WTC11 (cell line): Measurements from ENCODE around the gene MRPL2. TPM values are rescaled to one million over a fixed set of nuclear protein-coding genes. Genes with fewer than 3 reads are reported as not detected.

ENCODE experiments used
- ATAC-seq: fragments of 200-7000 bp; cut with Tn5 transposase; 2 replicates; pipeline ENCODE4 v1.10.0; 2021; ENCODE audit warnings: mild to moderate bottlenecking, moderate library complexity
- CTCF ChIA-PET: fragments of 300-600 bp; sonication (Branson Sonifier 250); formaldehyde crosslinking; loops from one replicate; lab custom pipeline; 2021; ENCODE audit warnings: antibody characterized with exemption; lab: Charles Lee
- POLR2A ChIA-PET: fragments of 350-600 bp; sonication (Branson Sonifier 250); formaldehyde crosslinking; loops from one replicate; lab custom pipeline; 2021; ENCODE audit warnings: antibody characterized with exemption; lab: Charles Lee
- DNase-seq: peaks from one replicate; pipeline ENCODE4 v3.0.0; 2021; ENCODE audit warnings: low spot score
- H3K27ac Mint-ChIP-seq: 2 replicates; pipeline ENCODE4 v1.8.0; 2021; ENCODE audit warnings: mixed read lengths
- H3K27me3 Mint-ChIP-seq: 2 replicates; pipeline ENCODE4 v1.8.0; 2021; ENCODE audit warnings: low read depth, mild to moderate bottlenecking, moderate library complexity, mixed read lengths
- H3K36me3 Mint-ChIP-seq: 2 replicates; pipeline ENCODE4 v1.8.0; 2021; ENCODE audit warnings: mixed read lengths
- H3K4me1 Mint-ChIP-seq: 2 replicates; pipeline ENCODE4 v1.8.0; 2022; ENCODE audit warnings: mixed read lengths
- H3K4me3 Mint-ChIP-seq: 2 replicates; pipeline ENCODE4 v1.8.0; 2021; ENCODE audit warnings: mild to moderate bottlenecking, moderate library complexity, mixed read lengths
- H3K9me3 Mint-ChIP-seq: 2 replicates; pipeline ENCODE4 v1.8.0; 2021; ENCODE audit warnings: mixed read lengths
- CREB1 ChIP-seq: sonication (generic); formaldehyde crosslinking; IDR thresholded peaks from 2 replicates; pipeline ENCODE4 v1.8.0; 2023; ENCODE audit warnings: mild to moderate bottlenecking, missing genetic modification reagents
- E2F4 ChIP-seq: sonication (generic); formaldehyde crosslinking; IDR thresholded peaks from 2 replicates; pipeline ENCODE4 v1.8.1; 2022; ENCODE audit warnings: low read depth, mild to moderate bottlenecking, moderate library complexity, missing genetic modification reagents, borderline replicate concordance
- E2F5 ChIP-seq: sonication (generic); formaldehyde crosslinking; IDR thresholded peaks from 2 replicates; pipeline ENCODE4 v1.8.1; 2022; ENCODE audit warnings: mild to moderate bottlenecking, moderate library complexity, missing genetic modification reagents
- EMX1 ChIP-seq: fragments of 250-450 bp; sonication (Bioruptor Pico); IDR thresholded peaks from 2 replicates; pipeline ENCODE4 v1.8.0; 2021; ENCODE audit warnings: mild to moderate bottlenecking
- FOXK1 ChIP-seq: sonication (generic); formaldehyde crosslinking; IDR thresholded peaks from 2 replicates; pipeline ENCODE4 v1.8.0; 2022; ENCODE audit warnings: mild to moderate bottlenecking, moderate library complexity, missing genetic modification reagents
- GABPB1 ChIP-seq: sonication (generic); formaldehyde crosslinking; IDR thresholded peaks from 2 replicates; pipeline ENCODE4 v1.8.1; 2023; ENCODE audit warnings: mild to moderate bottlenecking, missing genetic modification reagents
- GRHL2 ChIP-seq: fragments of 250-450 bp; sonication (Bioruptor Pico); IDR thresholded peaks from 2 replicates; pipeline ENCODE4 v1.8.0; 2022; ENCODE audit warnings: mild to moderate bottlenecking, moderate library complexity; ENCODE audit not compliant: insufficient replicate concordance, severe bottlenecking
- GTF2I ChIP-seq: fragments of 250-450 bp; sonication (Bioruptor Pico); conservative IDR thresholded peaks from 2 replicates; pipeline ENCODE4 v1.4.0; 2021; ENCODE audit warnings: mild to moderate bottlenecking
- JAZF1 ChIP-seq: fragments of 250-450 bp; sonication (Bioruptor Pico); IDR thresholded peaks from 2 replicates; pipeline ENCODE4 v1.9.0; 2021; ENCODE audit warnings: moderate library complexity, mild to moderate bottlenecking, inconsistent platforms
- MAX ChIP-seq: sonication (generic); formaldehyde crosslinking; IDR thresholded peaks from 2 replicates; pipeline ENCODE4 v1.8.0; 2022; ENCODE audit warnings: mild to moderate bottlenecking, missing genetic modification reagents
- NFE2L1 ChIP-seq: sonication (generic); formaldehyde crosslinking; IDR thresholded peaks from 2 replicates; pipeline ENCODE4 v1.8.1; 2023; ENCODE audit warnings: missing genetic modification reagents
- NR2C2 ChIP-seq: sonication (generic); formaldehyde crosslinking; IDR thresholded peaks from 2 replicates; pipeline ENCODE4 v1.8.0; 2022; ENCODE audit warnings: mild to moderate bottlenecking, missing genetic modification reagents
- PREB ChIP-seq: sonication (generic); formaldehyde crosslinking; IDR thresholded peaks from 2 replicates; pipeline ENCODE4 v1.8.1; 2022; ENCODE audit warnings: mild to moderate bottlenecking, missing genetic modification reagents, moderate library complexity, borderline replicate concordance
- PRRX2 ChIP-seq: fragments of 250-450 bp; sonication (Bioruptor Pico); IDR thresholded peaks from 2 replicates; pipeline ENCODE4 v1.8.0; 2021; ENCODE audit warnings: mild to moderate bottlenecking
- SMAD4 ChIP-seq: sonication (generic); formaldehyde crosslinking; IDR thresholded peaks from 2 replicates; pipeline ENCODE4 v1.8.0; 2022; ENCODE audit warnings: mild to moderate bottlenecking, missing genetic modification reagents
- STAT6 ChIP-seq: sonication (generic); formaldehyde crosslinking; conservative IDR thresholded peaks from 2 replicates; pipeline ENCODE4 v1.8.1; 2023; ENCODE audit warnings: mild to moderate bottlenecking, low read depth, missing genetic modification reagents, moderate library complexity
- TCF7 ChIP-seq: sonication (generic); formaldehyde crosslinking; IDR thresholded peaks from 2 replicates; pipeline ENCODE4 v1.8.0; 2022; ENCODE audit warnings: mild to moderate bottlenecking, low read depth, missing genetic modification reagents, moderate library complexity
- USF1 ChIP-seq: sonication (generic); formaldehyde crosslinking; IDR thresholded peaks from 2 replicates; pipeline ENCODE4 v1.8.0; 2022; ENCODE audit warnings: mild to moderate bottlenecking, missing genetic modification reagents
- ZMAT4 ChIP-seq: fragments of 250-450 bp; sonication (Bioruptor Pico); IDR thresholded peaks from 2 replicates; pipeline ENCODE4 v1.9.0; 2021; ENCODE audit warnings: mild to moderate bottlenecking
- ZNF138 ChIP-seq: sonication (generic); formaldehyde crosslinking; conservative IDR thresholded peaks from 2 replicates; pipeline ENCODE4 v1.8.1; 2022; ENCODE audit warnings: mild to moderate bottlenecking, moderate library complexity, missing genetic modification reagents
- ZNF219 ChIP-seq: sonication (generic); formaldehyde crosslinking; IDR thresholded peaks from 2 replicates; pipeline ENCODE4 v1.8.0; 2023; ENCODE audit warnings: missing genetic modification reagents, mild to moderate bottlenecking, borderline replicate concordance
- ZNF317 ChIP-seq: sonication (generic); formaldehyde crosslinking; IDR thresholded peaks from 2 replicates; pipeline ENCODE4 v1.8.1; 2023; ENCODE audit warnings: low read depth, mild to moderate bottlenecking, moderate library complexity, missing genetic modification reagents, borderline replicate concordance
- ZNF396 ChIP-seq: fragments of 250-450 bp; sonication (Bioruptor Pico); IDR thresholded peaks from 2 replicates; pipeline ENCODE4 v1.8.0; 2021; ENCODE audit warnings: mild to moderate bottlenecking, moderate library complexity, borderline replicate concordance
- ZNF423 ChIP-seq: fragments of 250-450 bp; sonication (Bioruptor Pico); IDR thresholded peaks from 2 replicates; pipeline ENCODE4 v2.1.2; 2022; ENCODE audit warnings: mild to moderate bottlenecking, moderate library complexity
- total RNA-seq: library from RNA; stranded (reverse); gene quantifications from 3 replicates; pipeline ENCODE4 v1.2.3, GENCODE V29; 2021

Gene MRPL2
- total RNA-seq, 1 experiment from 2014 or later, result 131 TPM

GRCh38 chr6:43059168-43060033 is at the start of gene MRPL2, which contains the start of gene KLC4 (continued):
- TF ChIP-seq GABPB1 (CRISPR knock-in tag), result 0 out of 2 replicates have a peak, but pooled peaks have one; percentile 41
- TF ChIP-seq TCF7 (CRISPR knock-in tag), result no peak
- peak; percentile 81; the same call in 1 of the 2 replicates for TF ChIP-seq CREB1 (CRISPR knock-in tag)
- TF ChIP-seq ZNF138 (CRISPR knock-in tag), result no peak
- TF ChIP-seq SMAD4, result no peak
- no peak for TF ChIP-seq E2F4 (CRISPR knock-in tag)
- no peak for TF ChIP-seq GTF2I (CRISPR knock-in tag)
- no peak for TF ChIP-seq E2F5
- peak; percentile 95 for TF ChIP-seq FOXK1 (CRISPR knock-in tag)
- no peak for TF ChIP-seq GRHL2
- TF ChIP-seq EMX1 (CRISPR knock-in tag), result no peak
- no peak for TF ChIP-seq STAT6
- no peak for TF ChIP-seq ZNF317 (CRISPR knock-in tag)
- no peak for TF ChIP-seq ZNF396 (CRISPR knock-in tag)
- TF ChIP-seq PRRX2 (CRISPR knock-in tag), result no peak
- no peak for TF ChIP-seq PREB

- H3K36me3 Mint-ChIP-seq, result peaks cover 3% of the 10 kb centered on the region; the same call in 1 of the 2 replicates
- ATAC-seq (no peak), DNase-seq (no peak)
- H3K4me3 Mint-ChIP-seq, result no peak overlapping the region
- H3K27me3 Mint-ChIP-seq, result no peaks in the 10 kb centered on the region
- POLR2A ChIA-PET, result interaction anchor here (0.6 to 1.4 kb wide), 3 partner anchors 11 to 787 kb away, joined by 3 to 6 read pairs (median 4); no protein-coding TSS in a partner anchor
- H3K4me1 Mint-ChIP-seq, result peaks cover 40% of the 10 kb centered on the region
- no peaks in the 10 kb centered on the region for H3K9me3 Mint-ChIP-seq
- no peak for TF ChIP-seq NR2C2 (CRISPR knock-in tag)
- TF ChIP-seq MAX, result no peak
- TF ChIP-seq ZNF219 (CRISPR knock-in tag), result no peak
- no peak for TF ChIP-seq USF1
- TF ChIP-seq ZMAT4, result no peak
- no peak for TF ChIP-seq ZNF423
- TF ChIP-seq JAZF1 (CRISPR knock-in tag), result no peak
- no peak for TF ChIP-seq PRRX2 (CRISPR knock-in tag)
- no peak for TF ChIP-seq NFE2L1
- CTCF ChIA-PET, result no interaction called here
- peak overlapping the region; percentile 84 for H3K27ac Mint-ChIP-seq
These were observed 48.3 kb upstream of the MRPL2 start for GRCh38 chr6:43107344-43108062.
